HEK293 (cell line): ENCODE results near the gene TLE2.

Source experiments
- FEZF1 ChIP-seq: fragments of 450-650 bp; formaldehyde crosslinking; IDR thresholded peaks from 2 replicates; pipeline ENCODE4 v1.5.1; 2016; ENCODE audit warnings: missing biosample characterization, missing genetic modification characterization
- GLIS1 ChIP-seq: fragments of 450-650 bp; formaldehyde crosslinking; IDR thresholded peaks from 2 replicates; pipeline ENCODE4 v1.5.1; 2016; ENCODE audit warnings: missing biosample characterization, missing genetic modification characterization
- HOXA7 ChIP-seq: sonication (generic); formaldehyde crosslinking; IDR thresholded peaks from 2 replicates; pipeline ENCODE4 v1.8.1; 2022; ENCODE audit warnings: missing genetic modification reagents, borderline replicate concordance
- KLF7 ChIP-seq: fragments of 450-650 bp; formaldehyde crosslinking; IDR thresholded peaks from 2 replicates; pipeline ENCODE4 v1.5.1; 2016; ENCODE audit warnings: missing biosample characterization, missing genetic modification characterization, borderline replicate concordance
- SCRT1 ChIP-seq: fragments of 450-650 bp; formaldehyde crosslinking; IDR thresholded peaks from 2 replicates; pipeline ENCODE4 v1.5.1; 2016; ENCODE audit warnings: missing biosample characterization, missing genetic modification characterization, borderline replicate concordance
- YY1 ChIP-seq: fragments of 450-650 bp; formaldehyde crosslinking; IDR thresholded peaks from 2 replicates; pipeline ENCODE4 v1.5.1; 2018; ENCODE audit warnings: missing biosample characterization, missing genetic modification characterization
- ZIC2 ChIP-seq: fragments of 450-650 bp; formaldehyde crosslinking; IDR thresholded peaks from 2 replicates; pipeline ENCODE4 v1.5.1; 2016; ENCODE audit warnings: missing biosample characterization, missing genetic modification characterization
- ZNF16 ChIP-seq: fragments of 450-650 bp; formaldehyde crosslinking; IDR thresholded peaks from 2 replicates; pipeline ENCODE4 v1.5.1; 2016; ENCODE audit warnings: low read depth, missing biosample characterization, missing genetic modification characterization
- ZNF292 ChIP-seq: fragments of 450-650 bp; formaldehyde crosslinking; IDR thresholded peaks from 2 replicates; pipeline ENCODE4 v1.5.1; 2016; ENCODE audit warnings: low read depth, missing biosample characterization, missing genetic modification characterization, borderline replicate concordance
- ZNF335 ChIP-seq: fragments of 450-650 bp; formaldehyde crosslinking; conservative IDR thresholded peaks from 2 replicates; pipeline ENCODE4 v1.5.1; 2016; ENCODE audit warnings: missing biosample characterization, missing genetic modification characterization
- ZNF354C ChIP-seq: fragments of 450-650 bp; formaldehyde crosslinking; IDR thresholded peaks from 2 replicates; pipeline ENCODE4 v1.5.1; 2016; ENCODE audit warnings: missing biosample characterization, missing genetic modification characterization, low read depth, borderline replicate concordance
- ZNF48 ChIP-seq: fragments of 450-650 bp; formaldehyde crosslinking; IDR thresholded peaks from 2 replicates; pipeline ENCODE4 v1.5.1; 2016; ENCODE audit warnings: missing biosample characterization, missing genetic modification characterization
- ZNF521 ChIP-seq: fragments of 450-650 bp; formaldehyde crosslinking; IDR thresholded peaks from 2 replicates; pipeline ENCODE4 v1.5.1; 2017; ENCODE audit warnings: missing biosample characterization, mild to moderate bottlenecking, missing genetic modification characterization
- ZNF529 ChIP-seq: fragments of 450-650 bp; formaldehyde crosslinking; IDR thresholded peaks from 2 replicates; pipeline ENCODE4 v1.5.1; 2017; ENCODE audit warnings: missing genetic modification characterization, missing biosample characterization; ENCODE audit not compliant: insufficient replicate concordance
- ZNF558 ChIP-seq: fragments of 450-650 bp; formaldehyde crosslinking; IDR thresholded peaks from 2 replicates; pipeline ENCODE4 v1.5.1; 2016; ENCODE audit warnings: missing biosample characterization, missing genetic modification characterization
- ZNF707 ChIP-seq: fragments of 450-650 bp; formaldehyde crosslinking; IDR thresholded peaks from 2 replicates; pipeline ENCODE4 v1.5.1; 2016; ENCODE audit warnings: missing biosample characterization, missing genetic modification characterization
- TF ChIP-seq, protein P1 (sequence below): fragments of 450-650 bp; formaldehyde crosslinking; IDR thresholded peaks from 2 replicates; pipeline ENCODE4 v1.5.1; 2016; ENCODE audit warnings: missing biosample characterization, missing genetic modification characterization
- TF ChIP-seq, protein P2 (sequence below): fragments of 450-650 bp; formaldehyde crosslinking; IDR thresholded peaks from 2 replicates; pipeline ENCODE4 v1.5.1; 2016; ENCODE audit warnings: missing biosample characterization, missing genetic modification characterization, low read depth
- TF ChIP-seq, protein P3 (sequence below): fragments of 450-650 bp; formaldehyde crosslinking; IDR thresholded peaks from 2 replicates; pipeline ENCODE4 v1.5.1; 2016; ENCODE audit warnings: missing biosample characterization, missing genetic modification characterization
- TF ChIP-seq, protein P4 (sequence below): fragments of 450-650 bp; formaldehyde crosslinking; IDR thresholded peaks from 2 replicates; pipeline ENCODE4 v1.5.1; 2016; ENCODE audit warnings: missing biosample characterization, missing genetic modification characterization
- TF ChIP-seq, protein P5 (sequence below): fragments of 450-650 bp; formaldehyde crosslinking; IDR thresholded peaks from 2 replicates; pipeline ENCODE4 v1.5.1; 2016; ENCODE audit warnings: missing biosample characterization, missing genetic modification characterization
- TF ChIP-seq, protein P6 (sequence below): fragments of 450-650 bp; formaldehyde crosslinking; IDR thresholded peaks from 2 replicates; pipeline ENCODE4 v1.5.1; 2016; ENCODE audit warnings: missing biosample characterization, missing genetic modification characterization
- TF ChIP-seq, protein P7 (sequence below): fragments of 450-650 bp; formaldehyde crosslinking; IDR thresholded peaks from 2 replicates; pipeline ENCODE4 v1.5.1; 2017; ENCODE audit warnings: missing biosample characterization, missing genetic modification characterization
- TF ChIP-seq, protein P8 (sequence below): IDR thresholded peaks from 2 replicates; pipeline ENCODE4 v1.6.1; 2011; ENCODE audit warnings: mild to moderate bottlenecking, low read depth, low read length, borderline replicate concordance

Gene TLE2

DNA sequence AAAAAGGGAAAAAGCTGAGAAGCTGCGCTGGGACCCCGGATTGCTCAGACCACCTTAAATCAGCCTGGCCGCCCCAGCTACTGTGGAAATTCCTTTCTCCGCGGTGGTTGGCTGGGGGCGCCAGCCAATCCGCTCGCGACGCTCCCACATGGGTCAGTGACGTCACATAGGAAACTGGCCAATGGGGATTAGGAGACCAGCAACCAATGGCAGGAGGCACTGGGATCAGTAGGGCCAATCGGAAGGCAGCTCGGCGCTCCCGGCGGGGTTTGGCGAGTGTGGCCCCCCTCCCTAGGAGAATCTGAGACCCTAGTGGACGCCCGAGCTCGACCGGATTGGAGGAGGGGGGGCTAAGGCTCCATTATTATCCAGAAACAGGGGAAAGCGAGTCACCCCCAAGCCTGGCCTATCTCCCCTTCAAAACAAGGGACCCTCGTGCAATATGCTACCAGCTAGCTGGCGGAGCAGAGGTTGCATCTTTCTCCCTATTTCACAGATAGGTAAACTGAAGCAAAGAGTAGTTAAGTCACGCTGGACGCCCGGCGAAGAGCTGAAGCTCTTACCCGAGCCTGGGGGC is 6.5 kb upstream of the TLE2 start (continued):
- TF ChIP-seq, protein P1, sequence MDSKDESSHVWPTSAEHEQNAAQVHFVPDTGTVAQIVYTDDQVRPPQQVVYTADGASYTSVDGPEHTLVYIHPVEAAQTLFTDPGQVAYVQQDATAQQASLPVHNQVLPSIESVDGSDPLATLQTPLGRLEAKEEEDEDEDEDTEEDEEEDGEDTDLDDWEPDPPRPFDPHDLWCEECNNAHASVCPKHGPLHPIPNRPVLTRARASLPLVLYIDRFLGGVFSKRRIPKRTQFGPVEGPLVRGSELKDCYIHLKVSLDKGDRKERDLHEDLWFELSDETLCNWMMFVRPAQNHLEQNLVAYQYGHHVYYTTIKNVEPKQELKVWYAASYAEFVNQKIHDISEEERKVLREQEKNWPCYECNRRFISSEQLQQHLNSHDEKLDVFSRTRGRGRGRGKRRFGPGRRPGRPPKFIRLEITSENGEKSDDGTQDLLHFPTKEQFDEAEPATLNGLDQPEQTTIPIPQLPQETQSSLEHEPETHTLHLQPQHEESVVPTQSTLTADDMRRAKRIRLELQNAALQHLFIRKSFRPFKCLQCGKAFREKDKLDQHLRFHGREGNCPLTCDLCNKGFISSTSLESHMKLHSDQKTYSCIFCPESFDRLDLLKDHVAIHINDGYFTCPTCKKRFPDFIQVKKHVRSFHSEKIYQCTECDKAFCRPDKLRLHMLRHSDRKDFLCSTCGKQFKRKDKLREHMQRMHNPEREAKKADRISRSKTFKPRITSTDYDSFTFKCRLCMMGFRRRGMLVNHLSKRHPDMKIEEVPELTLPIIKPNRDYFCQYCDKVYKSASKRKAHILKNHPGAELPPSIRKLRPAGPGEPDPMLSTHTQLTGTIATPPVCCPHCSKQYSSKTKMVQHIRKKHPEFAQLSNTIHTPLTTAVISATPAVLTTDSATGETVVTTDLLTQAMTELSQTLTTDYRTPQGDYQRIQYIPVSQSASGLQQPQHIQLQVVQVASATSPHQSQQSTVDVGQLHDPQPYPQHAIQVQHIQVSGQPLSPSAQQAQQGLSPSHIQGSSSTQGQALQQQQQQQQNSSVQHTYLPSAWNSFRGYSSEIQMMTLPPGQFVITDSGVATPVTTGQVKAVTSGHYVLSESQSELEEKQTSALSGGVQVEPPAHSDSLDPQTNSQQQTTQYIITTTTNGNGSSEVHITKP (tag by site-specific recombination) = peak; percentile 81
- TF ChIP-seq FEZF1 (tag by site-specific recombination) (no peak), ZNF521 (tag by site-specific recombination) (no peak), ZNF335 (tag by site-specific recombination) (peak; percentile 80; the same call in 1 of the 2 replicates), ZNF292 (tag by site-specific recombination) (no peak), GLIS1 (tag by site-specific recombination) (no peak), ZNF16 (tag by site-specific recombination) (no peak), ZNF707 (no peak), YY1 (no peak; the same call in 1 of the 2 replicates), ZNF48 (no peak), ZNF558 (tag by site-specific recombination) (0 out of 2 replicates have a peak, but pooled peaks have one; percentile 12), KLF7 (tag by site-specific recombination) (no peak), SCRT1 (tag by site-specific recombination) (no peak), ZNF529 (tag by site-specific recombination) (no peak), HOXA7 (no peak), ZIC2 (no peak), ZNF354C (tag by site-specific recombination) (no peak)
- TF ChIP-seq, protein P2, sequence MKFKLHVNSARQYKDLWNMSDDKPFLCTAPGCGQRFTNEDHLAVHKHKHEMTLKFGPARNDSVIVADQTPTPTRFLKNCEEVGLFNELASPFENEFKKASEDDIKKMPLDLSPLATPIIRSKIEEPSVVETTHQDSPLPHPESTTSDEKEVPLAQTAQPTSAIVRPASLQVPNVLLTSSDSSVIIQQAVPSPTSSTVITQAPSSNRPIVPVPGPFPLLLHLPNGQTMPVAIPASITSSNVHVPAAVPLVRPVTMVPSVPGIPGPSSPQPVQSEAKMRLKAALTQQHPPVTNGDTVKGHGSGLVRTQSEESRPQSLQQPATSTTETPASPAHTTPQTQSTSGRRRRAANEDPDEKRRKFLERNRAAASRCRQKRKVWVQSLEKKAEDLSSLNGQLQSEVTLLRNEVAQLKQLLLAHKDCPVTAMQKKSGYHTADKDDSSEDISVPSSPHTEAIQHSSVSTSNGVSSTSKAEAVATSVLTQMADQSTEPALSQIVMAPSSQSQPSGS = peak; percentile 99
- TF ChIP-seq, protein P3, sequence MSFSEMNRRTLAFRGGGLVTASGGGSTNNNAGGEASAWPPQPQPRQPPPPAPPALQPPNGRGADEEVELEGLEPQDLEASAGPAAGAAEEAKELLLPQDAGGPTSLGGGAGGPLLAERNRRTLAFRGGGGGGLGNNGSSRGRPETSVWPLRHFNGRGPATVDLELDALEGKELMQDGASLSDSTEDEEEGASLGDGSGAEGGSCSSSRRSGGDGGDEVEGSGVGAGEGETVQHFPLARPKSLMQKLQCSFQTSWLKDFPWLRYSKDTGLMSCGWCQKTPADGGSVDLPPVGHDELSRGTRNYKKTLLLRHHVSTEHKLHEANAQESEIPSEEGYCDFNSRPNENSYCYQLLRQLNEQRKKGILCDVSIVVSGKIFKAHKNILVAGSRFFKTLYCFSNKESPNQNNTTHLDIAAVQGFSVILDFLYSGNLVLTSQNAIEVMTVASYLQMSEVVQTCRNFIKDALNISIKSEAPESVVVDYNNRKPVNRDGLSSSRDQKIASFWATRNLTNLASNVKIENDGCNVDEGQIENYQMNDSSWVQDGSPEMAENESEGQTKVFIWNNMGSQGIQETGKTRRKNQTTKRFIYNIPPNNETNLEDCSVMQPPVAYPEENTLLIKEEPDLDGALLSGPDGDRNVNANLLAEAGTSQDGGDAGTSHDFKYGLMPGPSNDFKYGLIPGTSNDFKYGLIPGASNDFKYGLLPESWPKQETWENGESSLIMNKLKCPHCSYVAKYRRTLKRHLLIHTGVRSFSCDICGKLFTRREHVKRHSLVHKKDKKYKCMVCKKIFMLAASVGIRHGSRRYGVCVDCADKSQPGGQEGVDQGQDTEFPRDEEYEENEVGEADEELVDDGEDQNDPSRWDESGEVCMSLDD = peak; percentile 95
- TF ChIP-seq, protein P4, sequence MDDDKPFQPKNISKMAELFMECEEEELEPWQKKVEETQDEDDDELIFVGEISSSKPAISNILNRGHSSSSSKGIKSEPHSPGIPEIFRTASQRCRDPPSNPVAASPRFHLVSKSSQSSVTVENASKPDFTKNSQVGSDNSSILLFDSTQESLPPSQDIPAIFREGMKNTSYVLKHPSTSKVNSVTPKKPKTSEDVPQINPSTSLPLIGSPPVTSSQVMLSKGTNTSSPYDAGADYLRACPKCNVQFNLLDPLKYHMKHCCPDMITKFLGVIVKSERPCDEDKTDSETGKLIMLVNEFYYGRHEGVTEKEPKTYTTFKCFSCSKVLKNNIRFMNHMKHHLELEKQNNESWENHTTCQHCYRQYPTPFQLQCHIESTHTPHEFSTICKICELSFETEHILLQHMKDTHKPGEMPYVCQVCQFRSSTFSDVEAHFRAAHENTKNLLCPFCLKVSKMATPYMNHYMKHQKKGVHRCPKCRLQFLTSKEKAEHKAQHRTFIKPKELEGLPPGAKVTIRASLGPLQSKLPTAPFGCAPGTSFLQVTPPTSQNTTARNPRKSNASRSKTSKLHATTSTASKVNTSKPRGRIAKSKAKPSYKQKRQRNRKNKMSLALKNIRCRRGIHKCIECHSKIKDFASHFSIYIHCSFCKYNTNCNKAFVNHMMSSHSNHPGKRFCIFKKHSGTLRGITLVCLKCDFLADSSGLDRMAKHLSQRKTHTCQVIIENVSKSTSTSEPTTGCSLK = no peak
- TF ChIP-seq, protein P5, sequence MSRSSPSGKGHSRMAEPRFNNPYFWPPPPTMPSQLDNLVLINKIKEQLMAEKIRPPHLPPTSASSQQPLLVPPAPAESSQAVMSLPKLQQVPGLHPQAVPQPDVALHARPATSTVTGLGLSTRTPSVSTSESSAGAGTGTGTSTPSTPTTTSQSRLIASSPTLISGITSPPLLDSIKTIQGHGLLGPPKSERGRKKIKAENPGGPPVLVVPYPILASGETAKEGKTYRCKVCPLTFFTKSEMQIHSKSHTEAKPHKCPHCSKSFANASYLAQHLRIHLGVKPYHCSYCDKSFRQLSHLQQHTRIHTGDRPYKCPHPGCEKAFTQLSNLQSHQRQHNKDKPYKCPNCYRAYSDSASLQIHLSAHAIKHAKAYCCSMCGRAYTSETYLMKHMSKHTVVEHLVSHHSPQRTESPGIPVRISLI (tag by site-specific recombination) = no peak
- TF ChIP-seq, protein P6, sequence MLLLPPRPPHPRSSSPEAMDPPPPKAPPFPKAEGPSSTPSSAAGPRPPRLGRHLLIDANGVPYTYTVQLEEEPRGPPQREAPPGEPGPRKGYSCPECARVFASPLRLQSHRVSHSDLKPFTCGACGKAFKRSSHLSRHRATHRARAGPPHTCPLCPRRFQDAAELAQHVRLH (tag by site-specific recombination) = peak; percentile 66
- TF ChIP-seq, protein P7, sequence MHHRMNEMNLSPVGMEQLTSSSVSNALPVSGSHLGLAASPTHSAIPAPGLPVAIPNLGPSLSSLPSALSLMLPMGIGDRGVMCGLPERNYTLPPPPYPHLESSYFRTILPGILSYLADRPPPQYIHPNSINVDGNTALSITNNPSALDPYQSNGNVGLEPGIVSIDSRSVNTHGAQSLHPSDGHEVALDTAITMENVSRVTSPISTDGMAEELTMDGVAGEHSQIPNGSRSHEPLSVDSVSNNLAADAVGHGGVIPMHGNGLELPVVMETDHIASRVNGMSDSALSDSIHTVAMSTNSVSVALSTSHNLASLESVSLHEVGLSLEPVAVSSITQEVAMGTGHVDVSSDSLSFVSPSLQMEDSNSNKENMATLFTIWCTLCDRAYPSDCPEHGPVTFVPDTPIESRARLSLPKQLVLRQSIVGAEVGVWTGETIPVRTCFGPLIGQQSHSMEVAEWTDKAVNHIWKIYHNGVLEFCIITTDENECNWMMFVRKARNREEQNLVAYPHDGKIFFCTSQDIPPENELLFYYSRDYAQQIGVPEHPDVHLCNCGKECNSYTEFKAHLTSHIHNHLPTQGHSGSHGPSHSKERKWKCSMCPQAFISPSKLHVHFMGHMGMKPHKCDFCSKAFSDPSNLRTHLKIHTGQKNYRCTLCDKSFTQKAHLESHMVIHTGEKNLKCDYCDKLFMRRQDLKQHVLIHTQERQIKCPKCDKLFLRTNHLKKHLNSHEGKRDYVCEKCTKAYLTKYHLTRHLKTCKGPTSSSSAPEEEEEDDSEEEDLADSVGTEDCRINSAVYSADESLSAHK (tag by site-specific recombination) = no peak; the same call in 1 of the 2 replicates
- TF ChIP-seq, protein P8, sequence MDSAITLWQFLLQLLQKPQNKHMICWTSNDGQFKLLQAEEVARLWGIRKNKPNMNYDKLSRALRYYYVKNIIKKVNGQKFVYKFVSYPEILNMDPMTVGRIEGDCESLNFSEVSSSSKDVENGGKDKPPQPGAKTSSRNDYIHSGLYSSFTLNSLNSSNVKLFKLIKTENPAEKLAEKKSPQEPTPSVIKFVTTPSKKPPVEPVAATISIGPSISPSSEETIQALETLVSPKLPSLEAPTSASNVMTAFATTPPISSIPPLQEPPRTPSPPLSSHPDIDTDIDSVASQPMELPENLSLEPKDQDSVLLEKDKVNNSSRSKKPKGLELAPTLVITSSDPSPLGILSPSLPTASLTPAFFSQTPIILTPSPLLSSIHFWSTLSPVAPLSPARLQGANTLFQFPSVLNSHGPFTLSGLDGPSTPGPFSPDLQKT = no peak
